Measurements from ENCODE around the gene RNF113A.
"Not testable (repeated sequence)": the region's sequence is repeated elsewhere in the genome, so short reads cannot be mapped to it uniquely, and the experiment has no call there.

RNF113A gene

DNA sequence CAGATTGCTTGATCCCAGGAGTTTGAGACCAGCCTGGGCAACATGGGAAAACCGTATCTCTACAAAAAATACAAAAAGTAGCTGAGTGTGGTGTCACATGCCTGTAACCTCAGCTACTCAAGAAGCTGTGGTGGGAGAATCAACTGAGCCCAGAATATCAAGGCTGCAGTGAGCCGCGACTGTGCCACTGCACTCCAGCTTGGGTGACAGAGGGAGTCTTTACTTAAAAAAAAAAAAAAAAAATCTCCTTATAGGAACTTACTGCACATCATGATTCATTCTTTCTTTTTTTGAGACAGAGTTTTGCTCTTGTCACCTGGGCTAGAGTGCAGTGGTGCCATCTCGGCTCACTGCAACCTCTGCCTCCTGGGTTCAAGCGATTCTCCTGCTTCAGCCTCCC lies 43.1 kb downstream of the RNF113A start:
- H3K4me3 ChIP-seq (ENCODE audit: low read length), result no peak overlapping the region
- no peak for DNase-seq (ENCODE audit: low read depth)
- TF ChIP-seq, protein P1, sequence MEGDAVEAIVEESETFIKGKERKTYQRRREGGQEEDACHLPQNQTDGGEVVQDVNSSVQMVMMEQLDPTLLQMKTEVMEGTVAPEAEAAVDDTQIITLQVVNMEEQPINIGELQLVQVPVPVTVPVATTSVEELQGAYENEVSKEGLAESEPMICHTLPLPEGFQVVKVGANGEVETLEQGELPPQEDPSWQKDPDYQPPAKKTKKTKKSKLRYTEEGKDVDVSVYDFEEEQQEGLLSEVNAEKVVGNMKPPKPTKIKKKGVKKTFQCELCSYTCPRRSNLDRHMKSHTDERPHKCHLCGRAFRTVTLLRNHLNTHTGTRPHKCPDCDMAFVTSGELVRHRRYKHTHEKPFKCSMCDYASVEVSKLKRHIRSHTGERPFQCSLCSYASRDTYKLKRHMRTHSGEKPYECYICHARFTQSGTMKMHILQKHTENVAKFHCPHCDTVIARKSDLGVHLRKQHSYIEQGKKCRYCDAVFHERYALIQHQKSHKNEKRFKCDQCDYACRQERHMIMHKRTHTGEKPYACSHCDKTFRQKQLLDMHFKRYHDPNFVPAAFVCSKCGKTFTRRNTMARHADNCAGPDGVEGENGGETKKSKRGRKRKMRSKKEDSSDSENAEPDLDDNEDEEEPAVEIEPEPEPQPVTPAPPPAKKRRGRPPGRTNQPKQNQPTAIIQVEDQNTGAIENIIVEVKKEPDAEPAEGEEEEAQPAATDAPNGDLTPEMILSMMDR (IDR thresholded peaks at IDR 0.05; ENCODE audit: insufficient read depth, low read depth, low read length, missing control alignments), result no peak

DNA sequence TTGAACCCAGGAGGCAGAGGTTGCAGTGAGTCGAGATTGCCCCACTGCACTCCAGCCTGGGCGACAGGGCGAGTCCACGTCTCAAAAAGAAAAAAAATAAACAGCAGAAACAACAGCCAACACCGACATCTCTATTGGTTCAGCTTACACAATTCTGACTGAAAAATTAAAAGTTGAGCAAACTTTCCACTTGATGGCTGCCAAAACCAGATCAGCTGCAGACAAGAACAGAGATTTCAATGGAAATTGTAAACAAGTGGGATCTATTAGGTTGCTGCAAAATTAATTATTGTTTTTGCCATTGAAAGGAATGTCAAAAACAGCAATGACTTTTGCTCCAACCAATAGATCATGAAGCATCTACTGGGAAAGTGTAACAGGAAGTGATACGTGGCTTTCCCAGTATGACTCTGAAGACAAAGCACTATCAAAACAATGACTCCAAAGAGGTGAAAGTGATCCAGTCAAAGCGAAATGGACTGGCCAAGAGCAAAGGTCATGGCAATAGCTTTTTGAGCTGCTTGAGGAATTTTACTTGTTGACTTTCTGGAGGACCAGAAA lies 45.1 kb downstream of the RNF113A start:
- TF ChIP-seq, protein P1 (IDR thresholded peaks at IDR 0.05; ENCODE audit: insufficient read depth, low read depth, low read length, missing control alignments), result no peak
- peak; percentile 7 for DNase-seq (ENCODE audit: low read depth)
- H3K4me3 ChIP-seq (ENCODE audit: low read length), result no peak overlapping the region

DNA sequence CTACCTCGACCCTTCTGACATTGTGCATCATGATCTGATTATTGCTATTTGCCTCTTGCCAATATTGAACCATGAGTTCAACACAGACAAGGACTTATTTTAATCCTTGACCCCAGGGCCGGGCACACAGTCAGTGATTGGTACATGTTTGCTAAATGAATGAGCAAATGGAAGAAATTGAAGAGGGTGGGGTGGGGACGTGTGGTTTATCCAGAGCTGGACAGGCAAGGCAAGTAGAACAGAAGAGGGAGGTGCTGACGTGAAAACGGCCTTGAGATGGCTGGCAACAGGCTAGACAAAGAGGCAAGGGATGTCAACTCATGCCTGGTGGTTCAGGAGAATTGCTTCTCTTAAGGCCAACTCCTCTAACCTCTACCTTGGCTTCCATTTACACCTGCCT lies 47.3 kb downstream of the RNF113A start:
- not testable (repeated sequence) for DNase-seq (ENCODE audit: low read depth); H3K4me3 ChIP-seq (ENCODE audit: low read length)

DNA sequence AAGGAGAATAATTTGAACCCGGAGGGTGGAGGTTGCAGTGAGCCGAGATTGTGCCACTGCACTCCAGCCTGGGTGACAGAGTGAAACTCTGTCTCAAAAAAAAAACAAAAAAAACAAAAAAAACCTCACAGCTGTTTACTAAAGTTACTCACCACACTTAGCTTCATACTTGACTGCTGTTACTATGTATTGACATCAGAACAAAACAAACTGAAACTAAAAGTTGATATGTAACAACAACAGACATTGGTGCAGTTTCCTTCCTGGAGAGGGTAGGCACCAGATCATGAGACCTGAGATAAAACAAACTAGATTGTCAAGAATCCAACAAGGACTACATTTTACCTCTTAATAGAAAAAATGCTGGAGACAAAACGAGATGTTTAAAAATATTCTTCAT lies 49.8 kb downstream of the RNF113A start:
- not testable (repeated sequence) for H3K4me3 ChIP-seq (ENCODE audit: low read length); DNase-seq (ENCODE audit: low read depth)
